ENCODE data around the gene SPATC1L. TPM values are rescaled to one million over a fixed set of nuclear protein-coding genes. Genes with fewer than 3 reads are reported as not detected.
A peak's percentile ranks its signal among the peaks of the same experiment; 100 is the strongest.

The SPATC1L gene
- total RNA-seq, 1 experiment from 2014 or later = 36.0 TPM

- H3K14ac ChIP-seq (ENCODE audit: insufficient read depth, low read length) = peak overlapping the region; percentile 64
- H3K23me2 ChIP-seq (ENCODE audit: insufficient read length, low read depth, low read length, poor library complexity, severe bottlenecking) = no peaks in the 10 kb centered on the region
- H3K56ac ChIP-seq (ENCODE audit: insufficient read length, low read depth, low read length) = no peak overlapping the region
- H4K5ac ChIP-seq (ENCODE audit: insufficient read length, low read depth, low read length) = no peak overlapping the region
- H3K18ac ChIP-seq (ENCODE audit: insufficient read length, low read depth, low read length) = no peak overlapping the region
- H3K27ac ChIP-seq (ENCODE audit: insufficient read length, low read depth, low read length) = no peak overlapping the region
- H2AK5ac ChIP-seq (ENCODE audit: insufficient read length, low read length) = no peak overlapping the region
- peak; percentile 80 for DNase-seq
- no peaks in the 10 kb centered on the region for H3K9me3 ChIP-seq (ENCODE audit: control insufficient read depth, low read depth, low read length)
- no peak overlapping the region for H2BK20ac ChIP-seq (ENCODE audit: low read depth, low read length, poor library complexity, severe bottlenecking)
- Mint-ChIP-seq H3K9me3 (no peaks in the 10 kb centered on the region), H3K4me3 (no peak overlapping the region; a peak in 1 of 5 replicates), H3K36me3 (ENCODE audit: insufficient read depth in 1 of 3, low read depth in 3 of 3) (no peaks in the 10 kb centered on the region; a peak in 1 of 7 replicates), H3K27ac (no peak overlapping the region), H3K27me3 (ENCODE audit: low read depth) (no peaks in the 10 kb centered on the region), H3K4me1 (peaks cover 6 to 11% of the 10 kb centered on the region in 2 experiments)
- H3K23ac ChIP-seq (ENCODE audit: insufficient read length, low read depth, low read length) = no peak overlapping the region
- no peaks in the 10 kb centered on the region for H4K20me1 ChIP-seq (ENCODE audit: control insufficient read depth, insufficient read depth, insufficient read length)
- H3K9ac ChIP-seq (ENCODE audit: extremely low read depth, insufficient read length, low read length) = no peak overlapping the region
- H4K8ac ChIP-seq (replicated peaks; ENCODE audit: insufficient read length, low read depth, low read length) = no peak overlapping the region
- H3T11ph ChIP-seq (ENCODE audit: low read length) = no peak overlapping the region
- no peaks in the 10 kb centered on the region for H3K79me2 ChIP-seq (ENCODE audit: insufficient read depth, low read length)
- H3K79me1 ChIP-seq (ENCODE audit: insufficient read depth, low read depth, low read length, poor library complexity, severe bottlenecking) = no peaks in the 10 kb centered on the region
- no peak overlapping the region for H2BK12ac ChIP-seq (ENCODE audit: insufficient read length, low read depth, low read length)
- no peaks in the 10 kb centered on the region; the same call in 1 of the 2 replicates for H3K4me1 ChIP-seq (ENCODE audit: insufficient read depth, low read length)
- H4K91ac ChIP-seq (ENCODE audit: insufficient read length, low read depth, low read length) = no peak overlapping the region
- H3K4ac ChIP-seq (ENCODE audit: low read depth, low read length) = no peak overlapping the region
- no CpG with 5 or more reads among the region's 33 CpGs for WGBS (ENCODE audit: extremely low coverage, insufficient read length, low lambda C conversion rate)
- no peak overlapping the region for H2BK15ac ChIP-seq (ENCODE audit: low read depth, low read length)
- H2BK120ac ChIP-seq (ENCODE audit: low read depth, low read length, poor library complexity, severe bottlenecking) = no peak overlapping the region
- H2BK5ac ChIP-seq (ENCODE audit: insufficient read length, low read length) = no peak overlapping the region
- peak; percentile 96 for TF ChIP-seq CTCF (conservative IDR thresholded peaks at IDR 0.05)
- no peaks in the 10 kb centered on the region for H3K27me3 ChIP-seq (ENCODE audit: insufficient read depth, low read length)
- H2AFZ ChIP-seq (ENCODE audit: low read length) = no peak overlapping the region
- H3K4me2 ChIP-seq (ENCODE audit: insufficient read depth, insufficient read length, low read length) = no peak overlapping the region
These were observed 30.8 kb downstream of the SPATC1L start for GRCh38 chr21:46153247-46154154.

Data from H9 (cell line).